GM23248 (cell line): Measurements from ENCODE around the gene MBLAC1. TPM values are rescaled to one million over a fixed set of nuclear protein-coding genes. Genes with fewer than 3 reads are reported as not detected.

Experiments
- DNase-seq: peaks from one replicate; pipeline ENCODE4 v3.0.0-alpha.2; 2015
- H2AFZ ChIP-seq: fragments of 200-600 bp; sonication (generic); 2 replicates; pipeline ENCODE4 v1.6.1; 2016; ENCODE audit warnings: antibody characterized with exemption
- H3F3A ChIP-seq: fragments of 200-600 bp; sonication (generic); 2 replicates; pipeline ENCODE4 v1.6.1; 2016; ENCODE audit warnings: mild to moderate bottlenecking, antibody characterized with exemption, mixed run types; ENCODE audit not compliant: insufficient read depth
- H3K27ac ChIP-seq: fragments of 200-600 bp; sonication (generic); 2 replicates; pipeline ENCODE4 v1.5.1; 2016; ENCODE audit warnings: mild to moderate bottlenecking
- H3K27me3 ChIP-seq: fragments of 200-600 bp; sonication (generic); replicated peaks from 2 replicates; pipeline ENCODE4 v1.6.1; 2016; ENCODE audit warnings: mild to moderate bottlenecking; ENCODE audit not compliant: insufficient read depth
- H3K36me3 ChIP-seq: fragments of 200-600 bp; sonication (generic); 2 replicates; pipeline ENCODE4 v1.6.1; 2016; ENCODE audit warnings: low read depth, mild to moderate bottlenecking
- H3K4me1 ChIP-seq: fragments of 200-600 bp; sonication (generic); 2 replicates; pipeline ENCODE4 v1.6.1; 2016; ENCODE audit warnings: mild to moderate bottlenecking; ENCODE audit not compliant: insufficient read depth
- H3K4me2 ChIP-seq: fragments of 200-600 bp; sonication (generic); one replicate; pipeline ENCODE4 v1.6.1; 2016; ENCODE audit warnings: mild to moderate bottlenecking; ENCODE audit not compliant: unreplicated experiment
- H3K4me3 ChIP-seq: fragments of 200-600 bp; sonication (generic); 2 replicates; pipeline ENCODE4 v1.5.1; 2016; ENCODE audit warnings: mild to moderate bottlenecking
- H3K79me2 ChIP-seq: fragments of 200-600 bp; sonication (generic); 2 replicates; pipeline ENCODE4 v1.6.1; 2016; ENCODE audit warnings: mild to moderate bottlenecking; ENCODE audit not compliant: insufficient read depth
- H3K9ac ChIP-seq: fragments of 200-600 bp; sonication (generic); 2 replicates; pipeline ENCODE4 v1.6.1; 2016; ENCODE audit warnings: mild to moderate bottlenecking
- H3K9me2 ChIP-seq: fragments of 200-600 bp; sonication (generic); 2 replicates; pipeline ENCODE4 v1.6.1; 2016; ENCODE audit warnings: mixed run types, mild to moderate bottlenecking, moderate library complexity; ENCODE audit not compliant: insufficient read depth
- H3K9me3 ChIP-seq: fragments of 200-600 bp; sonication (generic); one replicate; pipeline ENCODE4 v1.6.1; 2017; ENCODE audit warnings: low read depth
- H4K20me1 ChIP-seq: fragments of 200-600 bp; sonication (generic); 2 replicates; pipeline ENCODE4 v1.6.0; 2016; ENCODE audit not compliant: insufficient read depth
- EZH2 ChIP-seq: fragments of 200-600 bp; sonication (generic); IDR thresholded peaks from 2 replicates; pipeline ENCODE4 v1.6.1; 2018; ENCODE audit warnings: antibody characterized with exemption, mild to moderate bottlenecking; ENCODE audit not compliant: insufficient read depth, poor library complexity, severe bottlenecking
- EZH2phosphoT487 ChIP-seq: fragments of 200-600 bp; sonication (generic); IDR thresholded peaks from 2 replicates; pipeline ENCODE4 v1.6.1; 2018; ENCODE audit warnings: antibody characterized with exemption, moderate library complexity, mild to moderate bottlenecking, low read depth; ENCODE audit not compliant: insufficient read depth
- WGBS, 2 experiments: methylation state at CpG; one replicate each; pipeline ENCODE4 v1.1.6; 2015 to 2017; ENCODE audit warnings: low lambda C conversion rate in 2 of 2, low coverage in 1 of 2; ENCODE audit errors: missing lambda C conversion rate in 2 of 2; 5-methylcytosine and 5-hydroxymethylcytosine counted together
- in situ Hi-C: fragments of 300-500 bp; cut with MboI; formaldehyde crosslinking; loops from 2 replicates; pipeline ENCODE4 v1.15.0; 2020
- polyA plus RNA-seq: library from polyadenylated mRNA; unstranded; fragments of >200 nt; fragmentation: Nextera tagmentation; extraction: Ambion mirVana; gene quantifications from 2 replicates; pipeline ENCODE4 v1.2.1, GENCODE V29; 2016
- total RNA-seq: library from RNA; depleted of rRNA; stranded (reverse); fragments of >200 nt; shearing (Covaris generic); gene quantifications from 2 replicates; pipeline ENCODE4 v1.2.3, GENCODE V29; 2014

MBLAC1 gene
- total and polyA plus RNA-seq, 2 experiments from 2014 or later = 0.43 to 1.3 TPM

DNA sequence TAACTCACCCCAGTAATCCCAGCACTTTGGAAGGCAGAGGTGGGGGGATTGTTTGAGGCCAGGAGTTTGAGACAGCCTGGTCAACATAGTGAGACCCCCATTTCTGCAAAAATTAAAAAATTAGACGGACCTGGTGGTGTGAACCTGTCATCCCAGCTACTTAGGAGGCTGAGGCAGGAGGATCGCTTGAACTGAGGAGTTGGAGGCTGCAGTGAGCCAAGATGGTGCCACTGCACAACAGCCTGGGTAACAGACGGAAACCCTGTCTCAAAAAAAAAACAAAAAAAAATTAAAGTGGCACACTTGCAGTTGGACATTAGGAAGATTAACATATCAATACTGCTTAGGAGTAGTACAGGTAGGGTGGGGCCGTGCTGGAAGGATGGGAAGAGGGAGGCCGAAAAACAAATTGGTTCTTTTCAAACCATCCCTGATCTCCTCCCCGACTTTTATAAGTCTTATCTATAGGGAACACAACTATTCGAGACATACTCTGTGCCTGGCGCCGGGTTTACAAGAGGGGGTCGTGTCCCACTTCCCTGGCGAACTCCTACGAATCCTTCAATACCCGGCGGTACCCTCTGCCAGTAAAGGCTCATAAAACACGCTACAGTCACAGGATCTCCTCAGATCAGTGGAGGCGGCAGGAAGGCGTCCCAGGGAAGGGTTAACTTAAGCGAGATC, 8.2 kb upstream of the MBLAC1 start:
- in situ Hi-C loops = no loop called here
- Histone ChIP-seq H3K4me1 (peaks cover 10% of the 10 kb centered on the region; the same call in 1 of the 2 replicates), H3K4me2 (peak overlapping the region; percentile 76), H2AFZ (peak overlapping the region; percentile 86), H3K9me3 (no peaks in the 10 kb centered on the region), H3K27ac (peak overlapping the region; percentile 87), H3K27me3 (no peaks in the 10 kb centered on the region), H3K4me3 (peak overlapping the region; percentile 88), H3K9me2 (no peaks in the 10 kb centered on the region), H3F3A (peaks cover 4% of the 10 kb centered on the region), H3K9ac (peak overlapping the region; percentile 84), H3K79me2 (peaks cover 43% of the 10 kb centered on the region), H3K36me3 (no peaks in the 10 kb centered on the region), H4K20me1 (no peaks in the 10 kb centered on the region)
- 17% methylated on average over 18 of the region's 18 CpGs for WGBS, 2 experiments
- no peak for TF ChIP-seq EZH2
- TF ChIP-seq EZH2phosphoT487 = no peak
- no peak for DNase-seq

DNA sequence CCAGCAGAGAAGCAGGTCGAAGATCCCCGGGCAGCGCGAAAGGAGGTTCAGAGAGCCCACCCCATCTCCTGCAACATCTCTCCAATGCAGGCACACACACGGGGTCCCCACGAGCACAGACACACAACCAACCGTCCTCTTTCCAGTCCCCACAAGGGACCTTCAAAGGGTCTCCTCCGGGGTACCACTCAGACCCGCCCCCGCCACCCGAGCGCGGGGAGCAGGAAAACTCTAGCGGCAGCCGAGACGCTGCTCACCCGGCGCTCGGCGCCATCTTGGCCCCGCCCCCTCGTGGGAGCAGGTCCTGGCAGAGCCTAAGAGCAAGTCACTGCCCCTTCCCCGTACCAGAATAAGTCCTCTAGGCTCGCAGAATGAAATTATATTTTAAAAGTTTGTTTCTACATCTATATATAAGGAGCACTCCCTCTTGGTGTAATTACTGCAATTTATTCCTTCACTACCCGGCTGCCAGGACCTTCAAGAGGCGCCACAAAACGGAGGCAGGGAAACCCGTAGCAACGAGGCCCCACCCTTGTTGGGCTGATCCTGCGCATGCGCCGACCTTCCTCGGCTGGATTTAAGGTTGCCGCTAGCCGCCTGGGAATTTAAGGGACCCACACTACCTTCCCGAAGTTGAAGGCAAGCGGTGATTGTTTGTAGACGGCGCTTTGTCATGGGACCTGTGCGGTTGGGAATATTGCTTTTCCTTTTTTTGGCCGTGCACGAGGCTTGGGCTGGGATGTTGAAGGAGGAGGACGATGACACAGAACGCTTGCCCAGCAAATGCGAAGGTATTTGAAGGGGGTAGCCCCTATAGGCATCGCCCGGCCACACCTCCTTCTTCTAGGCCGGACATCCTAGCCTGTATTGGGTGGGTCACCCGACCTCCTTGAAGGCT, 7.4 kb upstream of the MBLAC1 start, which contains the start of the genes CNPY4 and TAF6:
CNPY4 (plus strand) TSS at position 563 of the 898 bp plus-strand sequence; CDS start at position 674, 111 bp downstream.
TAF6 (minus strand) TSS at position 287 of the 898 bp plus-strand sequence. CDS start 5,149 bp downstream, outside the sequence.
- Histone ChIP-seq H3K4me3 (peak within 1 kb of the TSS; percentile 88), H3K27me3 (no peaks in the 10 kb centered on the region), H3K36me3 (no peaks in the 10 kb centered on the region), H3K9me3 (no peaks in the 10 kb centered on the region), H4K20me1 (no peaks in the 10 kb centered on the region), H3K79me2 (peaks cover 43% of the 10 kb centered on the region), H3K4me1 (peaks cover 10% of the 10 kb centered on the region; the same call in 1 of the 2 replicates), H3K4me2 (peak within 1 kb of the TSS; percentile 76), H3F3A (peaks cover 4% of the 10 kb centered on the region), H3K27ac (peak within 1 kb of the TSS; percentile 87), H3K9ac (peak within 1 kb of the TSS; percentile 84), H2AFZ (peak within 1 kb of the TSS; percentile 86), H3K9me2 (no peaks in the 10 kb centered on the region)
- DNase-seq = peak; percentile 97
- in situ Hi-C loops = no loop called here
- WGBS, 2 experiments = 1% methylated on average over 46 to 49 of the region's 49 CpGs
- TF ChIP-seq EZH2 (no peak), EZH2phosphoT487 (no peak)

DNA sequence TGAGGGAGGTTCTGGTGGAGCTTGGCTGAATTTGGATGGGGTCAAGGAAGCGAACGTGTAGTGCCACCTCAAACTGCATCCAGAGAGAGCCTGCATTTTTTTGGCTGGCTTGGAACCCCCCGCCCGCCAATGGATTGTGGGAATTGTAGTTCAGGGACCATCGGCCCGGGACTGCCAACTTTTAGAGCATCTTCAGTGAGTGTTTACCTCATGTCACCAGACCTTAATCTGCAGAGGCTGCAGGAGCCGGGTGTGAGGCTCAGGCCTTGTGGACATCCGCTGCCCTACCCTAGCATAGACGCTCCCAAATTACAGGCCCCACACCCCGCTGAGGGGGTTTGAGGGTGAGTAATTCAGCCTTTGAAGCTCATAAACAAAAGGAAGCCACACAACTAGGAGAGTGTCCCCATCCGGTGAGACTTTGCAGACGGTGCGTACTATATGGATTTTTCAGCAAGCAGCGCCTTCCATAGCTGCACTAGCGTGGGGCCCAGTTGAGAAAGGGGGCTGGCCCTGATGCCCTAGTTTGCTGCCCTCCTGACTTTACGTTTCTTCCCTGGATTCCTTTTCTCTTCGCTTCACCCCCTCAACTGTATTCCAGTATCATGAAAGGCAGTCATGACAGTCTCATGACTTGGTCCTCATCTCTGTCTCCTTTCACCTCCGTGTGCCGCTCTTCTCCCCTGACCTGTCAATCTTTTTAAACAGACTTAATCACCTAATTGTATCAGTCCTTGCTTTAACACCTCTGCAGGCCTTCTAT, 6.6 kb upstream of the MBLAC1 start:
- Histone ChIP-seq H3K9me2 (no peaks in the 10 kb centered on the region), H2AFZ (peak overlapping the region; percentile 86), H3K4me3 (peak overlapping the region; percentile 88), H4K20me1 (no peaks in the 10 kb centered on the region), H3K9me3 (no peaks in the 10 kb centered on the region), H3K36me3 (no peaks in the 10 kb centered on the region), H3K9ac (peak overlapping the region; percentile 84), H3K27ac (peak overlapping the region; percentile 87), H3K79me2 (peaks cover 43% of the 10 kb centered on the region), H3K27me3 (no peaks in the 10 kb centered on the region), H3F3A (peaks cover 4% of the 10 kb centered on the region), H3K4me1 (peaks cover 10% of the 10 kb centered on the region; the same call in 1 of the 2 replicates), H3K4me2 (peak overlapping the region; percentile 76)
- TF ChIP-seq EZH2 (no peak), EZH2phosphoT487 (no peak)
- 6 to 11% methylated on average over 19 of the region's 19 CpGs for WGBS, 2 experiments
- DNase-seq = peak; percentile 83
- in situ Hi-C loops = no loop called here

DNA sequence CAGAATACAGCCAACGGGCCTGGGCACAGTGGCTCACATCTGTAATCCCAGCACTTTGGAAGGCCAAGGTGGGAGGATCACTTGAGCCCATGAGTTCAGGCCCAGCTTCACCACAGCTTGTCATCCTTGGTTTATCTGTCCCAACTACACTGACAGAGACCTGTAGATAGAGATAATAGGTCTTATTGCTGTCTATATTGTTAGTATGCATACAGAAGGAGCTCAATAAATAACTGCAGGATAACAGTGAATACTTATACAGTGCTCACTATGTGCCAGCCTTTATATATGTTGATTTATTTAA, 6.1 kb upstream of the MBLAC1 start:
- Histone ChIP-seq H3K9me2 (no peaks in the 10 kb centered on the region), H3K9me3 (no peaks in the 10 kb centered on the region), H3K9ac (peak overlapping the region; percentile 84), H3K4me3 (peak overlapping the region; percentile 88), H3K27me3 (no peaks in the 10 kb centered on the region), H3K27ac (peak overlapping the region; percentile 87), H2AFZ (peak overlapping the region; percentile 86), H3K36me3 (no peaks in the 10 kb centered on the region), H3K4me1 (peaks cover 10% of the 10 kb centered on the region; the same call in 1 of the 2 replicates), H3F3A (peaks cover 4% of the 10 kb centered on the region), H4K20me1 (no peaks in the 10 kb centered on the region), H3K79me2 (peaks cover 46% of the 10 kb centered on the region), H3K4me2 (peak overlapping the region; percentile 76)
- WGBS, 2 experiments = 0% methylated on average over 1 of the region's 1 CpG
- in situ Hi-C loops = no loop called here
- TF ChIP-seq EZH2 = no peak
- TF ChIP-seq EZH2phosphoT487 = no peak
- DNase-seq = no peak
